Loucy (cell line): ENCODE measurements around the gene SPATA31E1.

ENCODE experiments used
- H2AFZ ChIP-seq: fragments of 200-600 bp; sonication (generic); 2 replicates; pipeline ENCODE4 v1.6.0; 2016; ENCODE audit warnings: antibody characterized with exemption, mild to moderate bottlenecking, low read length, moderate library complexity
- H3F3A ChIP-seq: fragments of 200-600 bp; 2 replicates; pipeline ENCODE4 v1.6.0; 2016; ENCODE audit warnings: antibody characterized with exemption, low read depth, mild to moderate bottlenecking
- H3K27me3 ChIP-seq: fragments of 200-600 bp; sonication (generic); 2 replicates; pipeline ENCODE4 v1.6.1; 2014; ENCODE audit warnings: low read length, mild to moderate bottlenecking; ENCODE audit not compliant: insufficient read depth, poor library complexity, severe bottlenecking
- H3K36me3 ChIP-seq: fragments of 200-600 bp; sonication (generic); 2 replicates; pipeline ENCODE4 v1.6.1; 2016; ENCODE audit warnings: low read length; ENCODE audit not compliant: insufficient read depth
- H3K4me1 ChIP-seq: fragments of 200-600 bp; sonication (generic); 2 replicates; pipeline ENCODE4 v1.5.1; 2014; ENCODE audit warnings: low read length, mild to moderate bottlenecking; ENCODE audit not compliant: insufficient read depth, poor library complexity, severe bottlenecking
- H3K4me2 ChIP-seq: fragments of 200-600 bp; sonication (generic); 2 replicates; pipeline ENCODE4 v1.6.0; 2014; ENCODE audit warnings: antibody characterized with exemption, low read length, low read depth, mild to moderate bottlenecking; ENCODE audit not compliant: poor library complexity, severe bottlenecking
- H3K4me3 ChIP-seq: fragments of 200-600 bp; sonication (generic); 2 replicates; pipeline ENCODE4 v1.5.1; 2014; ENCODE audit warnings: low read length, mild to moderate bottlenecking, mixed read lengths; ENCODE audit not compliant: poor library complexity, severe bottlenecking
- H3K79me2 ChIP-seq: fragments of 200-600 bp; sonication (generic); 2 replicates; pipeline ENCODE4 v1.6.1; 2014; ENCODE audit warnings: low read length; ENCODE audit not compliant: insufficient read depth
- H3K9ac ChIP-seq: fragments of 200-600 bp; sonication (generic); 2 replicates; pipeline ENCODE4 v1.6.0; 2014; ENCODE audit warnings: mild to moderate bottlenecking, low read depth, low read length, moderate library complexity; ENCODE audit not compliant: poor library complexity, severe bottlenecking
- H3K9me2 ChIP-seq: fragments of 200-600 bp; sonication (generic); replicated peaks from 2 replicates; pipeline ENCODE4 v1.6.1; 2016; ENCODE audit warnings: low read depth, low read length, mixed read lengths
- H3K9me3 ChIP-seq: fragments of 200-600 bp; sonication (generic); 2 replicates; pipeline ENCODE4 v1.6.1; 2014; ENCODE audit warnings: mild to moderate bottlenecking, antibody characterized with exemption, low read length, low read depth; ENCODE audit not compliant: insufficient read depth
- H4K20me1 ChIP-seq: fragments of 200-600 bp; sonication (generic); 2 replicates; pipeline ENCODE4 v1.6.0; 2014; ENCODE audit warnings: antibody characterized with exemption, low read length, mild to moderate bottlenecking; ENCODE audit not compliant: insufficient read depth, poor library complexity, severe bottlenecking
- EZH2phosphoT487 ChIP-seq: fragments of 200-600 bp; IDR thresholded peaks from 2 replicates; pipeline ENCODE4 v1.6.1; 2018; ENCODE audit warnings: antibody characterized with exemption, mild to moderate bottlenecking, moderate library complexity, borderline replicate concordance
- TF ChIP-seq, protein P1 (sequence below): fragments of 200-600 bp; sonication (generic); conservative IDR thresholded peaks from 2 replicates; pipeline ENCODE4 v1.5.1; 2014; ENCODE audit warnings: mild to moderate bottlenecking, antibody characterized with exemption, low read length

Gene SPATA31E1

GRCh38 chr9:87873607-87874303 lies 8.9 kb upstream of the SPATA31E1 start:
- no peaks in the 10 kb centered on the region for H3F3A ChIP-seq
- H3K9me2 ChIP-seq: no peaks in the 10 kb centered on the region
- H3K4me2 ChIP-seq: no peak overlapping the region
- no peaks in the 10 kb centered on the region for H3K4me1 ChIP-seq
- H3K36me3 ChIP-seq: no peaks in the 10 kb centered on the region
- no peaks in the 10 kb centered on the region for H3K79me2 ChIP-seq
- H3K9ac ChIP-seq: no peak overlapping the region
- H3K4me3 ChIP-seq: no peak overlapping the region
- no peak for TF ChIP-seq EZH2phosphoT487
- TF ChIP-seq, protein P1, sequence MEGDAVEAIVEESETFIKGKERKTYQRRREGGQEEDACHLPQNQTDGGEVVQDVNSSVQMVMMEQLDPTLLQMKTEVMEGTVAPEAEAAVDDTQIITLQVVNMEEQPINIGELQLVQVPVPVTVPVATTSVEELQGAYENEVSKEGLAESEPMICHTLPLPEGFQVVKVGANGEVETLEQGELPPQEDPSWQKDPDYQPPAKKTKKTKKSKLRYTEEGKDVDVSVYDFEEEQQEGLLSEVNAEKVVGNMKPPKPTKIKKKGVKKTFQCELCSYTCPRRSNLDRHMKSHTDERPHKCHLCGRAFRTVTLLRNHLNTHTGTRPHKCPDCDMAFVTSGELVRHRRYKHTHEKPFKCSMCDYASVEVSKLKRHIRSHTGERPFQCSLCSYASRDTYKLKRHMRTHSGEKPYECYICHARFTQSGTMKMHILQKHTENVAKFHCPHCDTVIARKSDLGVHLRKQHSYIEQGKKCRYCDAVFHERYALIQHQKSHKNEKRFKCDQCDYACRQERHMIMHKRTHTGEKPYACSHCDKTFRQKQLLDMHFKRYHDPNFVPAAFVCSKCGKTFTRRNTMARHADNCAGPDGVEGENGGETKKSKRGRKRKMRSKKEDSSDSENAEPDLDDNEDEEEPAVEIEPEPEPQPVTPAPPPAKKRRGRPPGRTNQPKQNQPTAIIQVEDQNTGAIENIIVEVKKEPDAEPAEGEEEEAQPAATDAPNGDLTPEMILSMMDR: no peak
- no peaks in the 10 kb centered on the region for H4K20me1 ChIP-seq
- H3K9me3 ChIP-seq: no peaks in the 10 kb centered on the region
- H2AFZ ChIP-seq: no peak overlapping the region
- H3K27me3 ChIP-seq: no peaks in the 10 kb centered on the region

DNA sequence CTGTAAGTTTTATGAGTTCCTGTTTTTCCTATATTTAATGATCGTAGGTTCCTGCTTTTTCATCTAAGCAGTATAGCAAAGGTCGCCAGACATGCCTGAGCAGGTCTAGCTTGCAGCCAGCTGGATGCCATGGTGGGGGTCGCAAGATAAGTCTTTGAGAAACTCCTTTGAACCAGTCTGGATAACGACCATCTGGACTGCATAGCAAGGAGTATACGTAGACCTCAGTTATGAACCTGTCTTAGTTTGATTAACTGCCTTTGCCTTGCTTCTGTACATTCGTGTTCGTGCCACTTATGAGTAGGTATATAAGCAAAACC lies 8.4 kb upstream of the SPATA31E1 start:
- no peak overlapping the region for H3K4me2 ChIP-seq
- H3K4me3 ChIP-seq: no peak overlapping the region
- no peaks in the 10 kb centered on the region for H4K20me1 ChIP-seq
- H3F3A ChIP-seq: no peaks in the 10 kb centered on the region
- no peaks in the 10 kb centered on the region for H3K4me1 ChIP-seq
- no peak for TF ChIP-seq EZH2phosphoT487
- TF ChIP-seq, protein P1: no peak
- H3K36me3 ChIP-seq: no peaks in the 10 kb centered on the region
- H3K27me3 ChIP-seq: no peaks in the 10 kb centered on the region
- no peak overlapping the region for H3K9ac ChIP-seq
- no peaks in the 10 kb centered on the region for H3K9me2 ChIP-seq
- H2AFZ ChIP-seq: no peak overlapping the region
- no peaks in the 10 kb centered on the region for H3K79me2 ChIP-seq
- H3K9me3 ChIP-seq: no peaks in the 10 kb centered on the region

GRCh38 chr9:87875060-87875459 lies 7.6 kb upstream of the SPATA31E1 start:
- H3K79me2 ChIP-seq: no peaks in the 10 kb centered on the region

More at GRCh38 chr9:87875060-87875459, 7.6 kb upstream of the SPATA31E1 start:
- H3K36me3 ChIP-seq: no peaks in the 10 kb centered on the region
- no peaks in the 10 kb centered on the region for H3K27me3 ChIP-seq
- H3K4me3 ChIP-seq: no peak overlapping the region
- no peaks in the 10 kb centered on the region for H3K9me3 ChIP-seq
- TF ChIP-seq, protein P1: no peak
- no peak for TF ChIP-seq EZH2phosphoT487
- H3K4me1 ChIP-seq: no peaks in the 10 kb centered on the region
- no peaks in the 10 kb centered on the region for H3K9me2 ChIP-seq
- no peak overlapping the region for H3K4me2 ChIP-seq
- H4K20me1 ChIP-seq: no peaks in the 10 kb centered on the region
- no peak overlapping the region for H3K9ac ChIP-seq
- no peak overlapping the region for H2AFZ ChIP-seq
- H3F3A ChIP-seq: no peaks in the 10 kb centered on the region
